ENCODE data around the gene FANCC. TPM values are rescaled to one million over a fixed set of nuclear protein-coding genes. Genes with fewer than 3 reads are reported as not detected.
A peak's percentile ranks its signal among the peaks of the same experiment; 100 is the strongest.

The FANCC gene
- total and polyA plus RNA-seq, 2 donors (not counting 1 experiment from before 2014, with no cell fraction given), result 8.9 to 9.0 TPM

- Histone ChIP-seq H3K27me3 (ENCODE audit: control insufficient read depth, insufficient read depth, low read length) (no peaks in the 10 kb centered on the region), H4K20me1 (ENCODE audit: control insufficient read depth, extremely low read depth, insufficient read depth, low read length) (no peaks in the 10 kb centered on the region), H3K27ac (ENCODE audit: insufficient read depth, low read length) (no peak overlapping the region), H3K36me3 (ENCODE audit: control insufficient read depth, insufficient read depth, low read length) (no peaks in the 10 kb centered on the region), H3K4me1 (ENCODE audit: control insufficient read depth, extremely low read depth, insufficient read depth, low read length) (no peaks in the 10 kb centered on the region), H3K4me3 (replicated peaks in 1 of 4; ENCODE audit: control extremely low read depth in 1 of 4, insufficient read depth in 1 of 4, low read depth in 3 of 4, low read length in 4 of 4) (no peak overlapping the region), H3K9ac (ENCODE audit: insufficient read depth, low read length) (no peak overlapping the region), H3K4me2 (ENCODE audit: extremely low read depth, insufficient read depth, low read length) (no peak overlapping the region), H3K79me2 (ENCODE audit: control insufficient read depth, insufficient read depth, low read length) (no peaks in the 10 kb centered on the region), H3K9me3 (ENCODE audit: control insufficient read depth, insufficient read depth, low read depth, low read length) (no peaks in the 10 kb centered on the region), H2AFZ (ENCODE audit: low read length) (no peak overlapping the region)
- no peak for DNase-seq (ENCODE audit: low read depth in 2 of 2)
- peak; percentile 14 to 19 for TF ChIP-seq CTCF (conservative IDR thresholded peaks at IDR 0.05 in 1 of 2, IDR thresholded peaks at IDR 0.05 in 1 of 2; ENCODE audit: low read depth in 1 of 2, low read length in 2 of 2)
- TF ChIP-seq EZH2 (IDR thresholded peaks at IDR 0.05; ENCODE audit: low read length, missing control alignments), result no peak
These were observed 192.7 kb downstream of the FANCC start for GRCh38 chr9:95124582-95125367.

GRCh38 chr9:95120781-95121370 lies 196.6 kb downstream of the FANCC start:
- H3K36me3 ChIP-seq (ENCODE audit: control insufficient read depth, insufficient read depth, low read length), result no peaks in the 10 kb centered on the region
- no peaks in the 10 kb centered on the region for H3K9me3 ChIP-seq (ENCODE audit: control insufficient read depth, insufficient read depth, low read depth, low read length)
- no peak overlapping the region for H3K4me3 ChIP-seq (replicated peaks in 1 of 4; ENCODE audit: control extremely low read depth in 1 of 4, insufficient read depth in 1 of 4, low read depth in 3 of 4, low read length in 4 of 4)
- no peak for TF ChIP-seq EZH2 (IDR thresholded peaks at IDR 0.05; ENCODE audit: low read length, missing control alignments)
- TF ChIP-seq CTCF (conservative IDR thresholded peaks at IDR 0.05 in 1 of 2, IDR thresholded peaks at IDR 0.05 in 1 of 2; ENCODE audit: low read depth in 1 of 2, low read length in 2 of 2), result no peak
- no peaks in the 10 kb centered on the region for H3K4me1 ChIP-seq (ENCODE audit: control insufficient read depth, extremely low read depth, insufficient read depth, low read length)
- no peak overlapping the region for H3K4me2 ChIP-seq (ENCODE audit: extremely low read depth, insufficient read depth, low read length)
- no peaks in the 10 kb centered on the region for H3K27me3 ChIP-seq (ENCODE audit: control insufficient read depth, insufficient read depth, low read length)
- no peaks in the 10 kb centered on the region for H4K20me1 ChIP-seq (ENCODE audit: control insufficient read depth, extremely low read depth, insufficient read depth, low read length)
- H3K79me2 ChIP-seq (ENCODE audit: control insufficient read depth, insufficient read depth, low read length), result no peaks in the 10 kb centered on the region
- no peak overlapping the region for H3K9ac ChIP-seq (ENCODE audit: insufficient read depth, low read length)
- no peak for DNase-seq (ENCODE audit: low read depth in 2 of 2)
- no peak overlapping the region for H3K27ac ChIP-seq (ENCODE audit: insufficient read depth, low read length)
- H2AFZ ChIP-seq (ENCODE audit: low read length), result no peak overlapping the region

- Histone ChIP-seq H3K9ac (ENCODE audit: insufficient read depth, low read length) (no peak overlapping the region), H4K20me1 (ENCODE audit: control insufficient read depth, extremely low read depth, insufficient read depth, low read length) (no peaks in the 10 kb centered on the region), H3K4me2 (ENCODE audit: extremely low read depth, insufficient read depth, low read length) (no peak overlapping the region), H3K79me2 (ENCODE audit: control insufficient read depth, insufficient read depth, low read length) (no peaks in the 10 kb centered on the region), H3K27me3 (ENCODE audit: control insufficient read depth, insufficient read depth, low read length) (no peaks in the 10 kb centered on the region), H2AFZ (ENCODE audit: low read length) (no peak overlapping the region), H3K4me3 (replicated peaks in 1 of 4; ENCODE audit: control extremely low read depth in 1 of 4, insufficient read depth in 1 of 4, low read depth in 3 of 4, low read length in 4 of 4) (no peak overlapping the region), H3K27ac (ENCODE audit: insufficient read depth, low read length) (no peak overlapping the region), H3K36me3 (ENCODE audit: control insufficient read depth, insufficient read depth, low read length) (no peaks in the 10 kb centered on the region), H3K4me1 (ENCODE audit: control insufficient read depth, extremely low read depth, insufficient read depth, low read length) (no peaks in the 10 kb centered on the region), H3K9me3 (ENCODE audit: control insufficient read depth, insufficient read depth, low read depth, low read length) (no peaks in the 10 kb centered on the region)
- TF ChIP-seq EZH2 (IDR thresholded peaks at IDR 0.05; ENCODE audit: low read length, missing control alignments), result no peak
- no peak for TF ChIP-seq CTCF (conservative IDR thresholded peaks at IDR 0.05 in 1 of 2, IDR thresholded peaks at IDR 0.05 in 1 of 2; ENCODE audit: low read depth in 1 of 2, low read length in 2 of 2)
- peak in 1 of 2 donors; percentile 29 for DNase-seq (ENCODE audit: low read depth in 2 of 2)
These were observed 198.9 kb downstream of the FANCC start for GRCh38 chr9:95118596-95118995.
